Heart left ventricle (tissue), 13 donors: ENCODE results near the gene AHDC1.

Experiments used
- CTCF ChIP-seq, 12 donors: fragments of 200-600 bp; sonication (generic) in 4 of 12; IDR thresholded peaks; one replicate each; pipeline versions ENCODE4 v1.5.0 to v1.8.0; 2018 to 2022; ENCODE audit warnings: antibody characterized with exemption in 12 of 12, mild to moderate bottlenecking in 5 of 12
- POLR2A ChIP-seq, 2 donors: fragments of 450-650 bp; IDR thresholded peaks; one replicate each; pipeline ENCODE4 v1.6.1; 2017; ENCODE audit warnings: antibody characterized with exemption in 2 of 2, mild to moderate bottlenecking in 2 of 2, moderate library complexity in 2 of 2
- donor health status: ischemic (EF 13 %, LVEDD 7.1; RV severe dilation, severe dysfunction).
- donor health status: DM: no; HTN: yes; CAD: no.
- donor health status: DM: no; HTN: no; CAD: no.
- donor health status: ischemic (EF 25% LVEDD 6.9; RV normal size, moderate dysfunction).
- donor health status: ischemic (EF 25% LVEDD 5.7; RV mildly dilated, moderate dysfunction).
- donor health status: ischemic (EF 35%, LVEDD 5.7; RV mildly dilated, moderate dysfunction).
- donor health status: nonischemic (EF 11% LVEDD 7.7; RV severe dilation, severe dysfunction).
- donor health status: DM: yes; HTN: yes; CAD: no.
- donor health status: PGD.
- donor health status: ischemic (EF 29% LVEDD 5.4; RV normal size, mild dysfunction).
- donor health status: nonischemic (EF 23%, LVEDD 6.1; RV moderate dilation, normal function).

- TF ChIP-seq CTCF (IDR thresholded peaks at IDR 0.05) (no peak), POLR2A (IDR thresholded peaks at IDR 0.05) (no peak)
These were observed 5.2 kb upstream of the AHDC1 start for GRCh38 chr1:27609210-27609555.
